Measurements from ENCODE around the gene TMEM143. TPM values are rescaled to one million over a fixed set of nuclear protein-coding genes. Genes with fewer than 3 reads are reported as not detected.
"Not testable (repeated sequence)": the region's sequence is repeated elsewhere in the genome, so short reads cannot be mapped to it uniquely, and the experiment has no call there.

TMEM143 gene
- total and polyA plus RNA-seq, 2 of the 8 experiments (the other 6 are each of a cell fraction or from before 2014, with no cell fraction given): 14.2 to 19.1 TPM

GRCh38 chr19:48392006-48392344 is 28.2 kb upstream of the TMEM143 start:
- no CpG with 5 or more reads among the region's 1 CpG for WGBS, 2 experiments (ENCODE audit: extremely low coverage in 1 of 2, insufficient coverage in 1 of 2, insufficient read length in 1 of 2, insufficient replicate concordance in 2 of 2, low coverage in 1 of 2, low lambda C conversion rate in 2 of 2, missing lambda C conversion rate in 1 of 2)
- H3K27me3 ChIP-seq (replicated peaks in 1 of 4; ENCODE audit: control insufficient read depth in 3 of 4, extremely low read depth in 1 of 4, insufficient read depth in 3 of 4, low read length in 3 of 4): peaks cover 6 to 39% (median 33%) of the 10 kb centered on the region in 4 experiments
- not testable (repeated sequence) for H3K14ac ChIP-seq (ENCODE audit: insufficient read length); H4K20me1 ChIP-seq (replicated peaks in 1 of 2; ENCODE audit: control insufficient read depth in 1 of 2, insufficient read depth in 2 of 2, low read length in 2 of 2); H2AK5ac ChIP-seq (ENCODE audit: low read depth, low read length); H3K56ac ChIP-seq (replicated peaks; ENCODE audit: insufficient read length, low read depth, low read length); H2BK120ac ChIP-seq (replicated peaks; ENCODE audit: low read depth, low read length); H3K9ac ChIP-seq (replicated peaks in 1 of 4; ENCODE audit: extremely low read depth in 1 of 4, low read depth in 3 of 4, low read length in 3 of 4); H3K79me1 ChIP-seq (ENCODE audit: low read depth, low read length); H2BK20ac ChIP-seq (ENCODE audit: low read length); H4K5ac ChIP-seq (ENCODE audit: insufficient read length, low read depth, low read length); FAIRE-seq; H3K4me3 ChIP-seq (ENCODE audit: extremely low read depth in 1 of 4, insufficient read depth in 2 of 4, low read depth in 3 of 4, low read length in 4 of 4); H2BK12ac ChIP-seq (ENCODE audit: low read depth, low read length); H3K9me3 ChIP-seq (ENCODE audit: insufficient read depth in 2 of 2, low read depth in 1 of 2, low read length in 1 of 2); H3K18ac ChIP-seq (ENCODE audit: extremely low read depth, low read length); H2AFZ ChIP-seq (ENCODE audit: low read length); H4K8ac ChIP-seq (ENCODE audit: extremely low read depth, insufficient read depth, low read length); H3K4ac ChIP-seq (replicated peaks; ENCODE audit: insufficient read length, low read depth, low read length); H4K91ac ChIP-seq (replicated peaks; ENCODE audit: insufficient read length, low read length); DNase-seq (ENCODE audit: low read depth in 1 of 2, low spot score in 2 of 2); H2BK15ac ChIP-seq (ENCODE audit: low read length); H3K23ac ChIP-seq (ENCODE audit: insufficient read length); H3K27ac ChIP-seq (ENCODE audit: low read depth, low read length)
- H3K79me2 ChIP-seq (ENCODE audit: control insufficient read depth in 1 of 2, insufficient read depth in 2 of 2, low read length in 2 of 2): peaks cover 0 to 10% of the 10 kb centered on the region in 2 experiments; a peak in 1 of 4 replicates
- H3K4me1 ChIP-seq (replicated peaks in 1 of 4; ENCODE audit: control insufficient read depth in 3 of 4, insufficient read depth in 4 of 4, low read length in 3 of 4): peaks cover 0 to 42% (median 23%) of the 10 kb centered on the region in 4 experiments; a peak in 6 of 7 replicates
- H3K23me2 ChIP-seq (ENCODE audit: low read depth, low read length): peaks cover 17% of the 10 kb centered on the region; the same call in 1 of the 2 replicates
- H3K36me3 ChIP-seq (ENCODE audit: control insufficient read depth in 2 of 4, insufficient read depth in 4 of 4, low read length in 3 of 4): peaks cover 13 to 21% (median 18%) of the 10 kb centered on the region in 4 experiments
- CTCF ChIA-PET (ENCODE audit: partially characterized antibody): interaction anchor here (0.6 to 2.3 kb wide), 41 partner anchors 8 to 217 kb away, joined by 3 to 25 read pairs (median 5); partner anchors contain the start of genes SYNGR4 and TMEM143
- H3K4me2 ChIP-seq (ENCODE audit: insufficient read depth in 1 of 2, low read depth in 2 of 2, low read length in 2 of 2): peak overlapping the region; percentile 59 to 75; a peak in 3 of 4 replicates
- H2BK5ac ChIP-seq (ENCODE audit: low read depth, low read length): peak overlapping the region; percentile 10; the same call in 1 of the 2 replicates
- POLR2A ChIA-PET (ENCODE audit: partially characterized antibody): interaction anchor here (0.7 to 2.0 kb wide), 13 partner anchors 8 to 227 kb away, joined by 3 to 27 read pairs (median 5); partner anchors contain the start of genes GRWD1, RPL18, SPHK2 and SYNGR4
